ENCODE results near the gene GALNT6.

DNA sequence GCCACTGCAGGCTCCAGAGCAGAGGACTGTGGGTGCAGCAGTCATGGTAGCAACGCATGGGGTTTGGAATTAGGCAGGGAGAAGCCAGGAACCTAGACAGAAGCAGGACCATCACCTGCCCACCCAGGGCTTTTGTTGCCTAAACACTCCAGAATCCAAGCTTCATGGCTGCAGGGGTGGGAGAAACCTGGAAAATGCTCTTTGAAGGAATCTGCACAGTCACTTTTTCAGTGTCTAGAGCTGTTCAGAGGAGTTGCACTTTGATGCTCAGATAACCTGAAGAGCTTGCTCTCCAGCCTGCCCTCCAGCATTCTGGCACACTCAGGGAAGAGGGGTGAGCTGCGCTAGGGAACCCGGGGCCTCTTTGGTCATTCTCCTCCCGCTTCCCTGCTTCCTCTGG is 43.1 kb downstream of the GALNT6 start:
- no peak for TF ChIP-seq CTCF (IDR thresholded peaks at IDR 0.05)
- TF ChIP-seq POLR2A (IDR thresholded peaks at IDR 0.05) = no peak

Measured in heart left ventricle (tissue), 13 donors.